NOMO-1 treated with DMSO at 0.1 percent for 48 hours (cell line): ENCODE results near the gene SHISAL2A.
A peak's percentile ranks its signal among the peaks of the same experiment; 100 is the strongest.
"Not testable (repeated sequence)": the region's sequence is repeated elsewhere in the genome, so short reads cannot be mapped to it uniquely, and the experiment has no call there.

Source experiments
- DNase-seq: peaks from one replicate; lab custom pipeline; 2025; ENCODE audit not compliant: unreplicated experiment; lab: John Stamatoyannopoulos, UW

Gene SHISAL2A

DNA sequence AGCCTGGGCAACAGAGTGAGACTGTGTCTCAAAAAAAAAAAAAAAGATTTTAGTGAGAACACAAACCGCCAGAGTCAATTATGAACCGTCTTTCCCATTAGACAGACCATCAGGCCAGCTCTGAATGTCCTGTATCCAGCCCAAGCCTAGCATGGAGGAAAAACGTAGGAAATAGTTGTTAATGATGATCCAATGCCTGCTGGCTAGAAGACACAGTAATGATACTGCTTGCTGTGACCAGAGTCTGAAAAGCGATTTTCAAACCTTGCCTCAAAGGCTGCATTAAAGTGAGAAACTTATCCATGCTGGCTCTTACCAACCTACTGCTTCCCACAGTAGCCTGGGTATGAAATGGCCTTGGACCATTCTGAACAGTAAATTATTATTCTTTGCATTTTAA lies 48.2 kb downstream of the SHISAL2A start:
- no peak for DNase-seq

DNA sequence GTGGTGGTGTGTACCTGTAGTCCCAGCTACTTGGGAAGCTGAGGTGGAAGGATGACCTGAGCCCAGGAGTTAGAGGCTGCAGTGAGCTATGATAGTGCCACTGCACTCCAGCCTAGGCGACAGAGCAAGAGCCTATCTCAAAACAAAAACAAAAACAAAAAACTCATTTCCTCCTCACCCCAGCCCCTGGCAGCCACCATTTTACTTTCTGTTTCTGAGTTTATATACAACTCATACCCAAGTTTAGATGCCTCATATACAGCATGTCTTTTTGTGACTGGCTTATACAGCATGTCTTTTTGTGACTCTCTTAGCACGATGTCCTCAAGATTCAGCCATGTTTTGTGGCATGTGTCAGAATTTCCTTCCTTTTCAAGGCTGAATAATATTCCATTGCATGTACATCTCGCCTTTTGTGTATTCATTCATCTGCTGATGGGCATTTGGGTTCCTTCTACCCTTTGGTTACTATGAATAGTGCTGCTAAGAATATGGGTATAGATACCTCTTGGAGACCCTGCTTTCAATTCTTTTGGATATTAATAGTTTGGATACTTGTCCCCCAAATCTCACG lies 50.5 kb downstream of the SHISAL2A start:
- no peak for DNase-seq

DNA sequence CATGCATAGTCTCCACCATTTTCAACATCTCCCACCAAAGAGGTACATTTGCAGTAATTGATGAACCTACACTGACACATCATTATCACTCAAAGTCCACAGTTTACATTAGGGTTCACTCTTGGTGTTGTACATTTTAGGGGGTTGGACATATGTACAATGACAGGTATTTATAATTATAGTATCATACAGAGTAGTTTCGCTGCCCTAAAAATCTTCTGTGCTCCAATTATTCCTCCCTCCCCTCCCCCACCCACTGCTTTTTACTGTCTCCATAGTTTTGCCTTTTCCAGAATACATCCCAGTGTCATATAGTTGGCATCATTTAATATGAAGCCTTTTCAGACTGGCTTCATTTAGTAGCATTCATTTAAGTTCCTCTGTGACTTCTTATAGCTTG lies 51.6 kb downstream of the SHISAL2A start:
- DNase-seq = no peak

DNA sequence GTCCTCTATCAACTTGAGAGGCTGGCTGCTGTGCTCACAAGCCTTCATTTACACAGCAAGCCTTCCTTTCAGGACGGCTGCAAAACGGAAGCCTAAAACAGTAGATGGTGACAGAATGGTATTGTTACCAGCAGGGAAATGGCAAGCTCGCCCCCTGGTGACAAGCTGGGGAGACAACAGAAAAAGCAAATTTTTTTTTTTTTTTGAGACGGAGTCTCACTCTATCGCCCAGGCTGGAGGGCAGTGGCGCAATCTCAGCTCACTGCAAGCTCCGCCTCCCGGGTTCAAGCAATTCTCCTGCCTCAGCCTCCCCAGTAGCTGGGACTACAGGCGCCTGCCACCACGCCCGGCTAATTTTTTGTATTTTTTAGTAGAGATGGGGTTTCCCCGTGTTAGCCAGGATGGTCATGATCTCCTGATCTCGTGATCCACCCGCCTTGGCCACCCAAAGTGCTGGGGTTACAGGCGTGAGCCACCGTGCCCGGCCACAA lies 53.3 kb downstream of the SHISAL2A start:
- DNase-seq = peak; percentile 84

DNA sequence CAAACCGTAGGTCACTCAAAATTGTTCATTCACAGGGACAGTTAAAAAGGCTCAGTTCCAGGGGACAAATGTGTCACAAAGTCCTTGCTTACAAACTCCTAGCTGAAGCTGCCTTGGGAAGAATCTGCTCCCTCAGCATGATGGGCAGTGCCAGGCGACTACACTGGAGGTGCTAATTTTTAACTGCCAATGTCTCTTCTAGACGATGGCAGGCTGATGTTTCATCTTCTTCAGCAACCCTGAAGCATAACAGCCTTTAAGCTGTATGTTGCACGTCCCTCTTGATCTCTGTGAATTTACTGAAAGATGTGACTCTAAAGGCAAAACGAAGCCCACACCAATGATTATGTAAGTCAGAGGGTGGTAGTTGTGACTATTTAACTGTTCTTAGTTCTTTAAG lies 53.9 kb downstream of the SHISAL2A start:
- no peak for DNase-seq

DNA sequence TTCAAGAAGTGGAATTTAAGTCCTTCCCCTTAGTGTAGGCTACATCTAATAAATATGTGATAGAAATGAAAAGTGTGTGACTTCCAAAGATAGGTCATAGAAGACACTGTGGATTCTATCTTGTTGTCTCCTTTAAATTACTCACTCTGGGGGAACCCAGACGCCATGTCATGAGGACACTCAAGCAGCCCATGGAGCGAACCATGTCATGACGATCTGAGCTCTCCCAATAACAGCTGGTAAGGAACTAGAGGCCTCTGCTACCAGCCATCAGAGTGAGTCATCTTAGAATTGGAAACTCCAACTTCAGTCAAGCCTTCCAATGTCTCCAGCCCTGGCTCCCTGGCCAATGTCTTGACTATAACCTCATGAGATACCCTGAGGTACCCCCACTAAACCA lies 58.9 kb downstream of the SHISAL2A start:
- no peak for DNase-seq

DNA sequence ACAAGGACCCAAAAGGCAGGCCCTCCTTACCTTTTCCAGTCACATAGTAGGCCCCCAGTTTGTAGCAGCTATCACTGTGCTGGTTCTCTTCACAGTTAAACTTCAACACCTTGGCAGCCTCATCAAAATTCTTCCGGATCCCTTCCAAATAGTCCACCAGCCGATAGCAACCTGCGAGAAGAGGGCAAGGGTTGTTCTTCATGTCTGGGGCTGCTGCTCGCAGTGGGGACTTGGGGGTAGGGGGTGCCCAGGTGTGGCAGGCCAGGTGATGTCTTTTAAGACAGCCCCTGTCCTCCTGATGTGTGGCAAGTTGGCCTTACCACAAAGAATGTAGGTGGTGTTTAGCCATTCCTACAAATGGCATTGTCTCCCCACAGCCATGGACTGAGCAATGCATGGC lies 59.7 kb downstream of the SHISAL2A start:
- no peak for DNase-seq

DNA sequence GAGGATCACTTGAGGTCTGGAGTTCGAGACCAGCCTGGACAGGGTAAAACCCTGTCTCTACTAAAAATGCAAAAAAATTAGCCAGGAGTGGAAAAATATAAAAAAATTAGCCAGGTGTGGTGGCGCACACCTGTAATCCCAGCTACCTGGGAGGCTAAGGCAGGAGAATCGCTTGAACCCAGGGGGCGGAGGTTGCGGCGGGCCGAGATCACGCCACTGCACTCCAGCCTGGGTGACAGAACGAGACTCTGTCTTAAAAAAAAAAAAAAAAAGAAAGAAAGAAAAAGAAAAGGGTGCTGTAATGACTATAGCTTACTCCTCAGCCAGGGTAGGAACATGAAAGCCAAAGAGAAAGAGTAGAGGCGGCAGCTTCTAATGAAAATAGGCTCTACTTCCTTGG lies 60.4 kb downstream of the SHISAL2A start:
- DNase-seq = not testable (repeated sequence)

DNA sequence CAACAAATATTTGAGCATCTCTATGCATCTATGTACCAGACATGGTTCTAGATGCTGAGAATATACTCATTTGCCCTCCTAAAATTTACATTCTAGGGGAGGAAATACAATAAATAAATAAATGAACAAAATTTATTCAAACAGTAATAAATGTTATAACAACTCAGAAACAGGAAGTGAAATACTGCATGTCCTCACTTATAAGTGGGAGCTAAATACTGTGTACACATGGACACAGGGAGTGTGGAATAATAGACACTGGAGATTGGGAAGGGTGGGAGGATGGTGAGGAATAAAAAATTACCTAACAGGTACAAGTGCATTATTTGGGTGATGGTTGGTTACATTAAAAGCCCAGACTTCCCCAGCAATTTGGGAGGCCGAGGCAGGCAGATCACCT lies 60.9 kb downstream of the SHISAL2A start:
- DNase-seq = no peak

DNA sequence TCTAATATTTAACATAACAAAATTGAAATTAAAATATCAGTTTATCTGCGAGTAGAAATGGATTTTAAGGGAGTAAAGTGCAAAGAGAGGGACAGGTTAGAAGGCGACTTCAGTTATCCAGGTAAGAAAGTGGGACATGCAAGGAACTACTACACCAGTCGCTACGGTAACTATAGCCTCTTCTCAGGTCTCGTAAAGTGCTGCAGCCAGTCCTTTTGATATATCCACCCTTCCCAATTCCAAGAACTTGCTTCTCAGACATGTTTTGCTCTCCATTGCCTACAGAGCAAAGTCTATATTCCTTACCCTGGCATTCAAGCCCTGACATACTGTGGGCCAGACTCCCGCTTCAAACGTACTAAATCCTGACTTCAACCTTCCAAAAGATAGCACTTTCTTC lies 62.7 kb downstream of the SHISAL2A start:
- DNase-seq = no peak

DNA sequence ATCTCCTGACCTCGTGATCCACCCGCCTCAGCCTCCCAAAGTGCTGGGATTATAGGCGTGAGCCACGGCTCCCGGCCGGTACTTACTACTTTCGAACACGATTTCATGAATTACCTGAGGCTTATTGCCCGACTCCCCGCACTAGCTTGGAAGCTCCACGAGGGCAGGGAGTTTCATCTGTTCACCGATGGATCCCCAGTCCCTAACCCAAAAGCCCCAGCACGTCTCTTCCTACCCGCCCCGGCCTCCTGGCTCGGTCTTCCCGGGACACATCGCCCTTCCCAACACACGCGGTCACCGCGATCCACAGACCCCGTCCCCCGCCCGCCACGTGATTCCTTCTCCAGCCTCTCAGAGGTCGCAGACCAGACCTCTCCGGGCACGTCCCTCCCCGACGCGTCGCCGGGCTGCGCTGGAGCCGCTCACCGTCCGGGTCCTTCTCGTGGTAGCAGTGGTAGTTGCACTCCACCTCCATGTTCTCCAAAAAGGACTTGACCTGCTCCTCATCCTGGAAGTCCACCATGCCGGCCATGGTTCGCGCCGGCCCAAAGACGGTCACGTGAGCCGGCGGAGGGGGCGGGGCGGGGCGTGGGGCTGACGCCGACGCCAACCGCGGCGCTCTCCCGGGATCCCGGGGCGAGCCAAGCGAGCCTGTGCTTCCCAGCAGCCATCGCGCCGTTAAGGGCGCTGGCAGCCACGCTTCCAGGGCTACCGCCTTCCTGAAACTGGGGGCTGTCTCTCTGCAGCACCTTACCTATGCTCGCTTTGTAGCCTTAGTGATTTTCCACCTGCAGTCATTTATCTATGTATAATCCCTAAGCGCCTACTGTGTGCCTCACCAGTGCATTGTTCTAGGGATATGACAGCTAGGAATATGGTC lies 65.1 kb downstream of the SHISAL2A start, which contains the start of gene COA7:
TSS of gene COA7 (minus strand) at position 553 of the 880 bp plus-strand sequence. CDS start at position 532, 21 bp downstream.
- DNase-seq = peak; percentile 61

DNA sequence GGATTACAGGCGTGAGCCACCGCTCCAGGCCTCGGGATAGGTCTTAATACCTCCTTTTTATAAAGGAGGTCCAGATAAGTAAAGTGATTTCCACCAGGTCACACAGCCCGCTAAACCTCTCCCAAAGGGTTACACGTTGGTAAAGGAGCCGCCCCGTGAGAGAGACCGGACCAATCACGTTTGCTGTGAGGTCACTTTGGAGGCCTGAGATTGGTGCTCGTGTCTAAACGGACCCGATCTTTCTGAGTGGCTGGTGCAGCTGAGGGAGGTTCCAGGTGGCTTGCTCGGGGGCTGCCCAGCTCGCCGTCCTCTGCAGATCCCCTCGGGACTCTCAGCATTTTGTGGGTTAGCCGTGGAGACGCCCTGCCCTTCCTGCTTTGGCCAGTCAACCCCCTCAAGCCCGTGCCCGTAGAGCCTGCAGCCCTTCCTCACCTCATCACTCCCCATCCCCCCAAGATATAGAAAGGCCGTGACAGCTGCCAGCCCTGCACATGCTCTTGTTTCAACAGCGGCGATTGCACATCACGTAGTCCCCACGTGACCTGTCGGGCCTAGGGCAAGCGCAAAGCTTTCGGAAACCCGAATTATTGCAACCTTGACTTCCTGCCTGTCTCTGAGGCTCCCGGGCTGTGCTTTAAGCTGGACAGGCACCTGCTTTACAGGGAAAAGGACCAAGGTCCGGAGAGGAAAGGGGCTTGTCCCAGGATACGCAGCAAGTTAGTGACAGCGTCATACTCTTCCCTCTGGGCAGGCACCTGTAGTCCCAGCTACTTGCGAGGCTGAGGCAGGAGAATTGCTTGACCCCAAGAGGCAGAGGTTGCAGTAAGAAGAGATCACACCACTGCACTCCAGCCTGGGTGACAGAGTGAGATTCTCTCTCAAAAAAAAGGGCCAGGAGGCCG lies 70.2 kb downstream of the SHISAL2A start:
- peak; percentile 97 for DNase-seq

DNA sequence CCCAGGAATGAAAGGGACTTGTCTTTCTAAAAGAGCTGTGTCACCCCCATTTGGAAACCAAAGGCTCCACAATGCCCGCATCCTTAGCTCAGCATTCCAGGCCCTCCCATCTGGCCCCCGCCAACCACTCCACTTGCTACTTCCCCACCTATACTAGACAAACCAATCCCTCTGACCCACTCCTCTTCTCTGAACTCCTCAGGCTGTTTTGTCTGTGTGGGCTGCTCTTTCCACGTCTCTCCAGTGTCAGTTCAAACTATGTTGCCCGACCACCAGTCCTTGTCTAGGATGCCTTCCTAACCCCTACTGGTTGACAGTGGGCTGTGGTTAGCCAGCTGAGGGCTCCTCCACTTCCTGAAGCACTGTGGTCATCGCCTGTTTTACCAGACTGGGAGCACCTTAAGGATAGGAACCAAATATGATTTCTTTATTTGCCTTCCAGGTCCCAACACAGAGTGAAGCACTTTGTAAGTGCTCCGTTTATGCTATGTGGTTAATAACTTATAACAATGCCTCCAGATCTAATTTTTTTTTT lies 73.2 kb downstream of the SHISAL2A start:
- DNase-seq = no peak
